Suppressor macrophage (primary cell): Measurements from ENCODE around the gene SENP2.
"Not testable (repeated sequence)": the region's sequence is repeated elsewhere in the genome, so short reads cannot be mapped to it uniquely, and the experiment has no call there.

Source experiments
- DNase-seq, 4 experiments: peaks; one replicate each; pipeline ENCODE4 v3.0.0-alpha.2; 2020 to 2022

SENP2 gene

GRCh38 chr3:185647880-185648210, 61.8 kb downstream of the SENP2 start:
- no peak for DNase-seq

GRCh38 chr3:185648396-185648795, 62.3 kb downstream of the SENP2 start:
- DNase-seq = no peak

- peak; percentile 23 to 60 (median 36) for DNase-seq
Measured at GRCh38 chr3:185649414-185649813, 63.3 kb downstream of the SENP2 start.

- DNase-seq = no peak
Measured at GRCh38 chr3:185651971-185652370, 65.9 kb downstream of the SENP2 start.

GRCh38 chr3:185653949-185654757, 68.1 kb downstream of the SENP2 start:
- no peak for DNase-seq

- DNase-seq = no peak
Measured at GRCh38 chr3:185654758-185655145, 68.7 kb downstream of the SENP2 start.

- DNase-seq = no peak
Measured at GRCh38 chr3:185655426-185656320, 69.6 kb downstream of the SENP2 start.

- no peak for DNase-seq
Measured at GRCh38 chr3:185656321-185656840, 70.3 kb downstream of the SENP2 start.

GRCh38 chr3:185657211-185657610, 71.1 kb downstream of the SENP2 start:
- DNase-seq = no peak

- DNase-seq = no peak
Measured at GRCh38 chr3:185657691-185658503, 71.8 kb downstream of the SENP2 start.

- peak in 3 of 4 experiments; percentile 9 to 23 (median 13) for DNase-seq
Measured at GRCh38 chr3:185658504-185658912, 72.4 kb downstream of the SENP2 start.

GRCh38 chr3:185658943-185659342, 72.8 kb downstream of the SENP2 start:
- DNase-seq = no peak

GRCh38 chr3:185659942-185660921, 74.1 kb downstream of the SENP2 start:
- peak; percentile 84 to 88 (median 86) for DNase-seq

GRCh38 chr3:185661296-185661695, 75.2 kb downstream of the SENP2 start:
- not testable (repeated sequence) for DNase-seq

GRCh38 chr3:185661772-185662171, 75.7 kb downstream of the SENP2 start:
- no peak for DNase-seq

- DNase-seq = no peak
Measured at GRCh38 chr3:185663929-185664328, 77.8 kb downstream of the SENP2 start.

GRCh38 chr3:185667574-185667973, 81.5 kb downstream of the SENP2 start:
- DNase-seq = no peak

- peak; percentile 47 to 72 (median 66) for DNase-seq
Measured at GRCh38 chr3:185677146-185677829, 91.2 kb downstream of the SENP2 start.

- no peak for DNase-seq
Measured at GRCh38 chr3:185678027-185678426, 91.9 kb downstream of the SENP2 start.

GRCh38 chr3:185680231-185680630, 94.1 kb downstream of the SENP2 start:
- DNase-seq = no peak
